HG02852 (cell line): ENCODE measurements around the gene RPS14.

Experiments
- ATAC-seq: cut with Tn5 transposase; IDR thresholded peaks from one replicate; pipeline ENCODE4 v1.9.1; 2021; ENCODE audit warnings: mild to moderate bottlenecking, moderate library complexity; ENCODE audit not compliant: unreplicated experiment

Gene RPS14

DNA sequence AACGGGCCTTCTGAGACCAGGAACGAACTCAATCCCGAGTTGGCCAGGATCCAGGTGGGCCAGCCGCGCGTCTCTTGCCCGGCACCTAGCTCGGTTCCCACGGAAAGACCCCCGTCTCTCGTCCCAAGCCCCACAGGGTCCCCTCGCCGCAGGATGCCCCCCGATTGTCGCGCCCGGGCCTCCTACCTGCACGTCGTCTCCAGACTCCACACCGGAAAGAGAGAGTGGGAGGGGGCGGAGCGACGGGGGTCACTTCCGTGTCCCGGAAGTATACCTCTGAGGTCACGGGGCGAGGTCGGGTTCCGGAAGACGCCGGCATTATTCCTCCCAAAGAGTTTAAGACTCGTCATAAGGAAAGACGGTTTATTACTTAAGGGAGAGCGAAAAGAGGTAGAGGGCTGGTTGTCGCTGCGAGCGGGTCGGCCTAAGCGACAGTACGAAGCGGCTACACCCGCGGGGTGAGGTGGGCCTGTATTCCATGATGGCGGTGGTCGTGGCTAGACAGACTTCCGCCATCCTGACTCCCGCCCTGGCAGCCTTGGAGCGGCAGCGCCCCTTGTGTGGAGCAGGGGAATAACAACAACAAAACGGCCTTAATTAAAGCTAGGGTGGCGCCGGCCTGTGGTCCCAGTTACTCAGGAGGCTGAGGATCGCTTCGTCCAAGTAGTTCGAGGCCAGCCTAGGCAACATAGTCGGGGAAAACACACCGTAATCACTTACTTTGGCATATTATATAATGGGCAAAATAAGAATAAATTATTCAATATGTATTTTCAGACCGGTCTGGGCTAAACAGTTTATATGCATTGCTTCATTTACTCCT is at the start of gene RPS14:
TSS of gene RPS14 (minus strand) at position 223 of the 823 bp plus-strand sequence. CDS start 2,006 bp downstream, outside the sequence.
- peak; percentile 93 for ATAC-seq

DNA sequence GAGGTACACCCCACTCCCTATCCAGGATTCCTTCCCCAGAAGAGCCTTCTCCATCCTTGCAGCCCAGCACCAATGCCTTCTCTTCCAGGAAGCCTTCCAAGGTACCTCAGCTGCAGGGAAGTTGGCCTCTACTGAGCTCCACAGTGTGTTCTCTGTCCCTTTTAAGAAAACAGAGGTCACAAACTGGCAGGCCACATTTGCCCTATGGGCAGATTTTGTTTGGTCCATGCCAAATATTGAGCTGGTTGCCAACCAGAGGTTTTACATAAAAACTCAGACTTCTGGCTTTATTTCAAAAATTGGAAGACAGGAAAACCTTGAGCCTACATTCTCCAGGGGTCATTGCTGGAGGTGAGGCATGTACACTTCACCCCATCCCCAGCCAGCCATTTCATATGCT is 49.4 kb upstream of the RPS14 start:
- ATAC-seq: no peak

DNA sequence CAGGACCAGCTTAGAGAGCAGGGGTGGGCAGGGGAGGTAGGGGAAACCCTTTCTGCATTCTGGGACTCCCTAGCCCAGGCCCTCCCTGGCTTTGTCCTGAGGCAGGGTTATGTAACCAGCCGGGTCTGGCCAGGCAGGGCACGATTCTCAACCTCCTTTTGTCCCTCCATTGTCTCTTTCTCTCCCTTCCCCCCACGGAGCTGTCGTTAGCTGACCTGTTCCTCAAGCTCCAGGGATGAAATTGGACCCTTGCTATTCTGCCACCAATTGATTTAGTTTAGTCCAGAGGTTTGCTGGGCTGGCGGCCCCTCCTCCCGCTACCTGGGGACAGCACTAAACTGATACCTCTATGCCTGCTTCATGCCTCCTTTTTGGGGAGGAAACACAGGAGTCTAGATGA is 49.0 kb upstream of the RPS14 start:
- no peak for ATAC-seq

DNA sequence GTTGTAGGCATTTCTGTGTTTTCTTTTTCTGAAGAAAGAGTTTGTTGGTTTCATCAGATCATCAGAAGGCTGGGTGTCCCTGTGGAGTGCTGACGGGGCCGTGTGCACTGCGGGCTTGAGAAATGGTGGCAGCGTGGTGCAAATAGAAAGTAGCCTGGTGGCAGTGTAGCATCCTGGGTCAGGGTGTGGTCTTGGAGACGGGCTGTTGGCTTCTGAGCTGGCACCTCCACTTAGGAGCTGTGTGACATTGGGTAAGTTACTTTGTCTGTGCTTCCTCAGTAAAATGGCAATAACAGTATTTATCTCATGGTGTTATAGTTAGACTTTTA is 48.4 kb upstream of the RPS14 start:
- no peak for ATAC-seq

DNA sequence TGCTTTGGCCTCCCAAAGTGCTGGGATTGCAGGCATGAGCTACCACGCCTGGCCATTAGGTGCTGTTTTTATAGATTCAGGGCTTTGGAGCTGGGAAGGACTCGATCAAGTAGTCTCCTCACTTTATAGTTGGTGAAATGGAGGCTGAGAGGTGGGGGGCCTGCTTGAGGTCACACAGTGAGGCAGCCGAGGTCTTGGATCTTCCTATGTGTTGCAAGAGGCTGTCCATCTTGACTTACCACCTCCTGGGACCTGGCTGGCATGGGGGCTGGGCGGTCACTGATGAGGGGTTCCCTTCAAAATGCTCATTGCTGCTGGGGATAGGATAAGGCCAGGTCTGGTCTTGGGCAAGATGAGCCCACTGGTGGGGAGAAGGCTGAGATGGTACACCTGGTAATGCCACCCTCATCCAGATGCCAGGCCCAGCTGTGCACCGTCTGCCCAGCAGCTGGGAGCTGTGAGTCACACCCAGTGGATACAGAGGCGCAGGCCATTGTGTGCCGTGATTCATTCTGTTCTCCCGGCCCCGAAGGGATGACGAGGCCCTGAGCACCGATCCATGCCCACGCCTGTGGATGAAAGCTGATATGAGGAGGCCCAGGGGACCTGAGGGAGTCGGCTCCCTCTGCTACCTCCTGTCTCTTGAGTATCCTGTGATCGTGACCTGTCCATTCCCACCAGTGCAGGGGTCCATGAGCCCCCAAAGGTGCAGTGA is 47.9 kb upstream of the RPS14 start:
- no peak for ATAC-seq

DNA sequence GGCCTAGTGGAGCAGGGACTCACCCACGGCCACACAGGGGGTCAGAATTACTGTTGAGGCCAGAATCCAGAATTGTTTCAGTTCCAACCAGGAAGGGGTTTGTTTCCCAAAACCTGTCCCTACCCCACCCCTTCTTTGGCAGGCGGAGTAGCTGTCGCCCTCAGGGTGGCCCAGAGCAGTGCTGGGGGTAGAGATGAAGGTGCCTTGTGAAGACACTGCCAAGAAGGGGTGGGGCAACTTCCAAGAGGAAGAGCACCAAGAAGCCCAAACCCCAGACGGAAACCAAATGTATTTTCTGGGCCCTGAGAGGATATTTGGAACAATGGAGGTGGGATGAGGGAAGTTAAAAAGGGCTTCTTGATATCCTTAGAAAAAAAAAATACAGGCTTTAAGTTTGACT is 47.0 kb upstream of the RPS14 start:
- no peak for ATAC-seq

DNA sequence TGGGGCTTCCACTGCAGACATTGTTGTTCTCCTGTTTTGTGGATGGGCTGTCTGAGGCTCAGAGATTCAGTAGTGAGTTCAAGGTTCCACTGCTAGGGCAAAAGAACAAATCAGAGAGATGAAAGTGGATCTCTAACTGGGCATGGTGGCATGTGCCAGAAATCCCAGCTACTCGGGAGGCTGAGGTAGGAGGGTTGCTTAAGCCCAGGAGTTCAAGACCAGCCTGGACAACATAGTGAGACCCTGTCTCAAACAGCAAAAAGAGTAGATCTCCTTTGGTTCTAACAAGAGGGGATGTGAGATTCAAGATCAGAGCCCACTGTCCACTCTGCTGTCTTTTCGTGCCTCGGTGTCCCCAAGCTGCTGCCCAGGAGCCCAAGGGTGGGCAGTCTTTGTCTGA is 46.6 kb upstream of the RPS14 start:
- no peak for ATAC-seq

DNA sequence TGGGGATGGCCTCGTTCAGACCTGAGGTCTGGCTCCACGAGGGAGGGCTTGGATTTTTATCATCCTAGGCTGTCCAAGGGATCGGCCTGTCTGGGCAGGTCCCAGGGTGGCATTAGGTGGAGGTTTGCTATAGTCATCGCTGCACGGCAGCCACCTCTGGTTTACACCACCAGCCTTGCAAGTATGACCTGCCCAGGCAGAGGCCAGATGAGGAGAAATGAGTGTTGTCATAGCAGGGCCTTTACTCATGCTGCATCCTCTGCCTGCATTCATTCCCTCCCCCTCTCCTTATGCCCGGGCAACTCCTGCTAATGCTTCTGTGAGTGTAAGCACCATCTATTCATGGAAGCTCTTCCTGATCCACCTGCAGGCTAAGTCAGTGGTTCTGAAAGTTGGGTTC is 43.1 kb upstream of the RPS14 start:
- ATAC-seq: no peak

DNA sequence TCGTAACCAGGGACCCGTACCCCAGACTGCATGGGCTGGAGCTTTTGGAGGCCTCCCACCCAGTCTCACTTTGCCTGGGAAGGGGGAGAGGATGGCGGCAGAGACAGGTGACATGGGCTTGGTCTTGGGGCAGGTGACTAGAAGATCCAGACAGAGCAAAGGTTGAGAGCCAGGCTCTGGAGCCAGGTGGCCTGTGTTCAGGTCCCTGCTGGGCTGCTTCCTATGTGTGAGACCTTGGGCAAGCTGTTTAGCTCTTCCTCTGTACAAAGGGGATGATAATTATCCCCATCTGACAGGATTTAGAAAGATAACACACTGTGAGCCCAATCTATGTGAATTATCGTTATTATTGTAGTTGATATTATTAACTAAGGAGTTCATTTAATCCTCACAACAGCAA is 42.3 kb upstream of the RPS14 start:
- ATAC-seq: no peak

DNA sequence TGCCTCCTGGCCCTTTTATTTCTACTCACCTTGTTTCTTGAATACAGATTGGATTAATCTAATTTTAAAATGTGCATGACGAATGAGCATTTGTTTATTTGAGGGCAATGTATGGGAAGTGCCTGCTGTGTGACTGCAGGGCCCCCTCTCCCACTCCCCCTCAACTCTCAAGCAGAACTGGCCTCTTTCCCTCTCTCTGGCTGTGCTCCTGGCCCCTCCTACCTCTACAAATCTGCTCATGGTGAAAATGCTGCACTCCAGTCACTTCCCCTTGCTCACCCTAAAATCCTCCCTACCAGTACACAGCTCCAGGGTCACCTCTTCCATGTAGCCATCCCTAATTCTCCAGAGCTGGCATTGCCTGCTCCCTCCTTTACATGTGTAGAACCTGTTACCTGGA is 41.2 kb upstream of the RPS14 start:
- no peak for ATAC-seq

DNA sequence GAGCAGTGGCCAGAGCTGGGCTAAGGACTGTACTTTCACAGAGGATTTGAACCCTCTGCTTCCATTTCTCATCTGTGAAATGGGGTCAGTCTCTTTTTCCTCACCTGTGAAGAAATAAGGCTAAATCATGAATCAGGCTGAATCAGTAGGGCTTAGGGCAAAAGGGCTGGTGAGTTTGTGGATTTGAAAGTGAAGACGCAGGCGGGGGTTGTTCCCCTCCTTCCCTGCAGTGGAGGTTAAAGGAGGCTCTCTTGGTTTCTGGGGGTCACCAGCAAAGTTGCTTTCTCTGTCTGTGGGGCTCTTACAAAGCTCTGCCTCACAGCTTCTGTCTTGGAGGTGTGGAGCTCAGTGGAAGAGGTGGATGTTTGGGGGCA is 40.7 kb upstream of the RPS14 start:
- no peak for ATAC-seq

DNA sequence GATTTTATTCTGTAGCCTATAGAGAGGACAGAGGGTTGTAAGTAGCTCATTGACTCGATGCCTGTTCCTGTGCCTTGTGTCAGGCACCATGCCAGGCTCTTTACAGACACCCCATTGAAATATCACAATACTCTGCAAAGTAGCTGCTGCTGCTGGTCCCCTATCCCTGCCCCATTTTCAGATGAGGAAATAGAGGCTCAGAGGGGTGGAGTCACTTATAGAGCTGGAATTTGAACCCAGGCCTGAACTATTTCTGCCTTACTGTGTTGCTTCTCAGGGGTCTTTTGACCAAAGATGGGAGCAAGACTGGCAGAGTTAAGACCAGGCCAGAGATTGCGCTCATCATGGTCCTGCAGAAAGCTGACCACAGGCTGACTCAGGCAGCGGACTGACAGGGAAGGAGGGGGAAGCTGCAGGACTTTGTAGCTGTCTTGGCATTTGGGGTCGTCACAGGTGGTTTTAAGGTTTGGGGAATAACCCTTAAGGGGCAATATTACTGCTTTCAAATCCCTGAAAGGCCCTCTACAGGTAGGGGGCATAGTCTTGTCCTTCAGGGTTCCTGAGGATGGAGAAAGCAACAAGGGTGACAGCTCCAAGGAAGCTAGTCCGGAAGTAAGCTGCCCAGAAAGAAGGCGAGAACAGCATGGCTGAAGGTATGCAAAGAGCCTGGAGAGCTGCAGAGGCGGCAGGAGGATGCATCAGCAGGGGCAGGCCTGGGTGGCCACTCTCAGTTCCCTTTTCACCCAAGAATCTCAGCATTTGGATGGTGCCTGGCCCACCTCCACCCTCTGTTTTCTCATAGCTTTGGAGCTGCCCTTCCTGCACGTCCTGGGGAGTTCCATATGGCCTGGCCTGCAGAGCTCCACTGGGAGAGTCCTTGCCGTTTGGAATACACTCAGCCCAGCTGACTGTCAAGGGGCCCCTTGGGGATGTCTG is 40.1 kb upstream of the RPS14 start:
- peak; percentile 81 for ATAC-seq

DNA sequence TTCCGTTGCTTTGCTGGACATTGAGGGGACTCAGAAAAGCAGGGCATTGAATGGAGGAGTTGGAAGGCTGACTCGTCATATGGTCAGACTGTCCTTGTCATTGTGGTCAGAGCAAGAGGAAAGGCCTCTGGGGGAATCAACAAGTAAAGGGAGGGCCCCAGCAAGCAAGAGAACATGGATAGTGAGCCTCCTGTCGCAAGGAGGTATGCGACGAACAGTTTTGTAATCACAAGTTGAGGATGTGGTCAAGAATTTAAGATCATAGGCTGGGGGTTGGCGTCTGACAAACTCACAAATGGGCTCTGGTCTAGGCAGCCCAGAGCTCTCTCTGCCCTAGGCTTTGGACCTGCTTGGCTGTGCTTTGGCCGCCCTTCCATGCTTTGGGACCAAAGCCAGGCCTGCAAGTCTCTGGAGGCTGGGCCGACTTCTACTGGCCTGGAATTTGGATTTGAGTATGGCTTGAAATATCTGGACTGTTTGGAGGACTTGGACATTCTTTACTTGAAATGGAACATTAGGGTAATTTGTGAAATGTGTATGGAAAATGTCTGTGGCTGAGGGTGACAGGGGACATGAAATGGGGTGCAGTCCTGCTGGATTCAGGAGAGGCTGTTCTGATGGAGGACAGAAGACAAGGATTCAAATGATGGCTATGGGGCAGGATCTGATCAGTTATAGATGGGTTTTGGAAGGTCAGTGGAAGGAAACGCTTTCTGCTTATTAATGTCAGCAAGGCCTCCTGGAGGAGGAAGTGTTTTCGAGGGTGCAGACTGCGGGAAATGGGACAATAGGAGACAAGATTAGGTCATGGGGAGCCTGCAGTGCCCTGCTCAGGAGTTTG is 39.2 kb upstream of the RPS14 start:
- no peak for ATAC-seq

DNA sequence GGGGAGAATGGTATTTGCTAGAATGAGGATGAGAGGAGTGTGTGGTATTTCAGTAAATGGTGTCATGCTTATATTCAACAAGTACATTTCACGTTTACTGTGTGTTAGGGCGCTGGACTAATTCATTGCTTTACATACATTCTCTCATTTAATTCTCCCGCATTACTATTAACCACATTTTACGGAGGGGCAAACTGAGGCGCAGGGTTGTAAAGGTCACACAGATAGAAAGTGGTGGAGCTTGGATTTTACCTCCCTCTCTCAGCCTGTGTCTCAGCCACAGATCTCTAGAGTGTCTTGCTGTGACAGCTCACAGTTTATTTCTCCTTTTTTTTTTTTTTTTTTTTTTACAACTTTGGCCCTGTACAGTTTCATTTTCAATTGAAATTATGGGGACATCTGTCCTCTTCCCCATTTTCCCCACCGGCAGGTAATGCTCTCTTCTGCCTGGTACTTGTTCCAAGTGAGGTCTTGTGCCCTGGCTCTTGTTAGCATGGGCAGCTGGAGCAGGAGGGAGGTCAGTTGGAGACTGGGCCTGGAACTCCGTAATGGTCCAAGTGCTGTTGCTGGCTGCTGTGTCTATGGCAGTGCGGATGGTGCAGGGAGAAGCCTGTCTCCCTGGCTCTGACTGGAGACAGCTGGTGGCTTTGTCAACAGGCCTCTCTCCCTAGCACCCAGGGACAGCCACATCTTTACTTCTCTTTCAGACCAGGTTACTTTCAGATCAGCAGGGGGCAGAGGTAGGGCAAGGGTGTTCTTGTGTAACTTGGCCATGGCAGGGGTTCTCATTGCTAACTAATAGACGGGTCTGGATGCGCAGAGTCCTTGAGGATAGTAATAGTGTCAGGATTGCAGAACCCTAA is 37.9 kb upstream of the RPS14 start:
- ATAC-seq: no peak

DNA sequence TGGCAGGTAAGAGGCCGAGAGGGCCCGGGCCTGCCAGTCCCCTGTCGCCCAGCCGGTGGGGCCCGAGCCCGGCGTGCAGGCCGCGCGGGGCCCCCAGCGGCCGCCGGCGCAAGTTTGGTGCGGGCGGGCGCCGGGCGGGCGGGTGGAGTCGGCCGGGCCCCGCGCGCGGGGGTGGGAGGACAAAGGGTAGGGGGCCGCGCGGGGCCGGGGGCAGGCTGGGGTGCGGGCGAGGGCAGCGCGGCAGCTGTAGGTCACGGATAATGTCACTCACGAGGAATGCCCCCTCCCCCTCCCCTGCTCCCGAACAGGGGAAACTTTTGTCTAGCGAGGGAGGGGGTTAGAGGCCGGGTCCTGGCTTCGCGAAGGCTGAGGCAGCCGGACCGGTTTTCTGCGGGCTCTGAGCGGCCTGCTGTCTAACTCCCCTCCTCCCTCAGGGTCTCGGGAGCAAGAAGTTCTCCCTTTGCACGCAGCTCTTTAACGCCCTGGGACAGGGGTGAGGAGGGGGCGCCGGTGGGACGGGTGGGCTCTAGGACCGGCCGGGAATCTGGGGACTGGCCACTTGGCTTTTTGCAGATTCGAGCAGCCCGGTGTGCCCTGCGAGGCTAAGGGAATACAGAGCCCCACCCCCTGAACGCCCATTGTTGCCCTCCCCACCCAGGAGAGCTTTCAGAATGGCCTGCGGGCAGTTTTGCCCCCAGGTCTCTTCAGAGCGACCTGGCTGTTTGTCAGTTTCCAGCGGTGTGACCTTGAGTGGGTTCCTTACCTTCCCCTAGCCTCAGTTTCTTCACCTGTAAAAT is 37.1 kb upstream of the RPS14 start:
- no peak for ATAC-seq

DNA sequence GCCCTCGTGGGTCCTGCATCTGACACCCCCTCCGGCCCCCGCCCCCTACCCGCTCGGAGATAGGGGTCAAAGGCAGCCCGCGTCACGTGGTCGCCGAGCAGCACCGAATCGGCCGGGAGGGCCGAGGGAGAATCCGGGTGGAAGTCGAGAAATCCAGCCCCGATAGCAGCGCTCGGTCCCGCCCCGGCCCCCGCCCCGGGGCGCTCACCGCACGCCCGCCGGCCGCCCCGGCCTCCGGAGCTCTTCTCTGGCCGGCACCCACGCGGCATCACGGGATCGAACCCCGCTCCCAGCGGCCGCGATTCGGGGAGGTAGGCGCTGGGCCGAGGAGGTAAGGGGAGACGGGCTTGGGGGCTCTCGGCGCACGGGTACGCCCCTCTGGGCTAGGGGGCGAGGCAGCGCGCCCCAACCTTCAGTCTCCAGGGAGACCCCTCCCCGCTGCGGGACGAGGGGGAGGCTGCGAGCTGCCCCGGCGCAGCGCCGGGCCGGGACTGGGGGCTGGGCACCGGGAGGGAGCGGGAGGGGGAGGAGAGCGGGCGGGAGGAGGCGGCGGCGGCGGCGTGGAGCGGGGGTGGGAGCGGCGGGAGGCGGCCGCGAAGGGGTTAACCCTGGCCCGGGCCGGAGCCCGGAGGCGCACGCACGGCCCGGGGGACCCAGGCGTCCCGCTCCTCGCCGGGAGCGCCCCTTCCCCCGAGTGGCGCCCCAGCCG is 36.3 kb upstream of the RPS14 start:
- no peak for ATAC-seq

DNA sequence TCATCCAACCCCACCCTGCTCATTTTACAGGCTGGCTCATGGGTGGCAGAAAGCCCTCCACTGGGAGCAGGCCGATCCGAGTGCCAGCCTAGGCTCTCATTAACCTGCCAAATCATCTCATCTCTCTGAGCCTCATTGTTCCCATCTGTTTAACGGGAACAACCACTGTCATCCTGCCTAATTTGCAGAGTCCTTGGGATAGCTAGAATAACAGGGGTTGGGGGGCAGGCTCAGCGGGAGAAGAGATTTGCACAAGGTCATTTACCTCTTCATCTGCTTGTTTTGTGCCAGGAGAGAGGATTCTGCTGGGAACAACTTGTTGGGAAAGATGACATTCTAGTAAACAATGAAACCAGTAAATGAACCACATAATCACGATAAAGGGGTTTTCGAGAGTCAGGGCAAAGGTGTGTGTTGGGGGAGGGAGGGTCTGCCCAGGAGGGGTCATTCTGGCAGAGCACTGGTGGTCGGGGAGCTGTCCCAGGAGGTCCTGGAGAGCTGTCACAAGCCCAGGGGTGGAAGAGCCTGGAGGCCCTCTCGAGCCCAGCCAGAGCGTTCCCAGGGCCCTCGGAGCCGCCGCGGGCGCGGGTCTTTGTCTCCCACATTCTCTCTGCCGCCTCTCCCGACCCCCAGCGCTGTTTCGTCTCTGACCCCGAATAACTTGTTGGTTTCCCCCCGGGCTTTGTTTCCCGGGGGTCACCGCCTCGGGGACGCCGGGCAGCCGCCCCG is 35.6 kb upstream of the RPS14 start:
- ATAC-seq: no peak

DNA sequence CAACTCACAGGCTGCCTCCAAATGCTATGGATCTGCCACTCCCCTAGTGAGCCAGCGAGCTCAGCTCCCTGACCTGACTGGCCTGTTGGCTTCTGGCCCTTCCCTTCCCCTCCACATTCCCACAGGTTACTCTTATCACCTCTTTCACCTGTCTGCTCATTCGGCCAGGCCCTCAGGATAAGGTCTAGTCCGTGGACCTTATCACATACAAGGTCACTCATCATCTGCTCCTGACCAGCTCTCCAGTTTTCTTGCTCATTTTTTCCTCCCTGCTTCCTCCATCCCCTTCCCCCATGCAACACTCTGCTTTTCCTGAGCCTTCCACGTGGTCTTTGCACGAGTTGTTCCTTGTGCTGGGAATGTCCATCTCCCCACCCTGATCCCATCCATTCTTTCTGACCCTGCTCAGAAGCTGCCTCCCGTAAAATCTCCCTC is 32.5 kb upstream of the RPS14 start:
- ATAC-seq: no peak
